LNCAP (cell line): ENCODE data around the gene GALNT3.

ENCODE experiments used
- TF ChIP-seq, protein P1 (sequence below): fragments of 450-650 bp; IDR thresholded peaks from 2 replicates; pipeline ENCODE4 v1.5.1; 2017; ENCODE audit warnings: mild to moderate bottlenecking

Gene GALNT3

DNA sequence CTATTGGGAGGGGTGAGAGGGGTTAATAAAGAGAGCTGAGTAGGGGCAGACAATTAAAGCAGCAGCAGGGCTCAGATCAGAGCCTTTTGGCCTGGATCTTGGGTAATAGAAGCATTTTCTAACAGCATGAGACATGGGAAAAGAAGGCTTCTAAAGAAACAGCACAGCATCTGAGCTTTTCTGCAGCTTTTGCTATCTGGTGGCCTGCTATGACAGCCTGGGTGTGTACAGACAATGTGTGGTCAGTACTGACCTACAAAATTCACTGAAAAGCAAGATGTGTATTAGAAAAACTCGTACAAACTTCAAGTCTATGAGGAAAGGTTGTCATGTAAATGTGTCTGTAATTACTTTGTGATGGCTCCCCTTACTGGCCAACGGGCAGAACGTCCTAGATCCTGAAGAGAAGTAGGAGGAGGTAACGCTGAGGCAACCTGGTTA, 95.6 kb downstream of the GALNT3 start:
- TF ChIP-seq, protein P1, sequence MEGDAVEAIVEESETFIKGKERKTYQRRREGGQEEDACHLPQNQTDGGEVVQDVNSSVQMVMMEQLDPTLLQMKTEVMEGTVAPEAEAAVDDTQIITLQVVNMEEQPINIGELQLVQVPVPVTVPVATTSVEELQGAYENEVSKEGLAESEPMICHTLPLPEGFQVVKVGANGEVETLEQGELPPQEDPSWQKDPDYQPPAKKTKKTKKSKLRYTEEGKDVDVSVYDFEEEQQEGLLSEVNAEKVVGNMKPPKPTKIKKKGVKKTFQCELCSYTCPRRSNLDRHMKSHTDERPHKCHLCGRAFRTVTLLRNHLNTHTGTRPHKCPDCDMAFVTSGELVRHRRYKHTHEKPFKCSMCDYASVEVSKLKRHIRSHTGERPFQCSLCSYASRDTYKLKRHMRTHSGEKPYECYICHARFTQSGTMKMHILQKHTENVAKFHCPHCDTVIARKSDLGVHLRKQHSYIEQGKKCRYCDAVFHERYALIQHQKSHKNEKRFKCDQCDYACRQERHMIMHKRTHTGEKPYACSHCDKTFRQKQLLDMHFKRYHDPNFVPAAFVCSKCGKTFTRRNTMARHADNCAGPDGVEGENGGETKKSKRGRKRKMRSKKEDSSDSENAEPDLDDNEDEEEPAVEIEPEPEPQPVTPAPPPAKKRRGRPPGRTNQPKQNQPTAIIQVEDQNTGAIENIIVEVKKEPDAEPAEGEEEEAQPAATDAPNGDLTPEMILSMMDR = peak; percentile 43

GRCh38 chr2:165697748-165698443, 96.2 kb downstream of the GALNT3 start:
- TF ChIP-seq, protein P1 = no peak
